Endothelial cell of umbilical vein (primary cell): ENCODE results near the gene LPCAT3. TPM values are rescaled to one million over a fixed set of nuclear protein-coding genes. Genes with fewer than 3 reads are reported as not detected.

ENCODE experiments used
- BruUV-seq: library from RNA; stranded (reverse); fragments of 400-500 nt; replicated peaks from 2 replicates; lab custom pipeline; 2021; lab: Mats Ljungman, UMichigan
- CTCF ChIA-PET: fragments of 300-600, 350-600 bp; sonication (Branson Sonifier 250); formaldehyde crosslinking; loops from one replicate; lab custom pipeline; 2021; ENCODE audit warnings: antibody characterized with exemption, inconsistent platforms; lab: Charles Lee
- POLR2A ChIA-PET: fragments of 300-600, 350-600 bp; sonication (Branson Sonifier 250); formaldehyde crosslinking; loops from one replicate; lab custom pipeline; 2021; ENCODE audit warnings: antibody characterized with exemption, inconsistent platforms; lab: Charles Lee
- DNase-seq: peaks from one replicate; pipeline ENCODE4 v3.0.0-alpha.2; 2011; ENCODE audit warnings: low read depth, low spot score
- FAIRE-seq: peaks from 2 replicates; lab custom pipeline; 2011; peaks lifted over from hg19 to GRCh38; lab: Jason Lieb, UNC
- H2AFZ ChIP-seq: 2 replicates; pipeline ENCODE4 v1.6.0; 2012; ENCODE audit warnings: low read depth, low read length, control low read depth, inconsistent platforms
- H3K27ac ChIP-seq: 2 replicates; pipeline ENCODE4 v1.5.1; 2011; ENCODE audit warnings: low read depth, mild to moderate bottlenecking, control low read depth, low read length, moderate library complexity; ENCODE audit not compliant: insufficient read depth
- H3K27me3 ChIP-seq, 2 experiments: 2 replicates each; pipeline versions ENCODE4 v1.6.0 to v1.6.1; 2011; ENCODE audit warnings: low read length in 2 of 2, mixed read lengths in 1 of 2; ENCODE audit not compliant: control insufficient read depth in 2 of 2, insufficient read depth in 2 of 2
- H3K36me3 ChIP-seq, 2 experiments: 2 replicates in 1 of 2; 3 replicates in 1 of 2; pipeline ENCODE4 v1.5.1; 2011; ENCODE audit warnings: low read length in 2 of 2, mild to moderate bottlenecking in 1 of 2, moderate library complexity in 1 of 2; ENCODE audit not compliant: control insufficient read depth in 2 of 2, insufficient read depth in 2 of 2; ENCODE audit errors: extremely low read depth in 1 of 2
- H3K4me1 ChIP-seq: 3 replicates; pipeline ENCODE4 v1.5.1; 2011; ENCODE audit warnings: mild to moderate bottlenecking, low read length; ENCODE audit not compliant: control insufficient read depth, insufficient read depth; ENCODE audit errors: extremely low read depth
- H3K4me2 ChIP-seq: 2 replicates; pipeline ENCODE4 v1.6.1; 2011; ENCODE audit warnings: low read length, control low read depth, mixed read lengths; ENCODE audit not compliant: insufficient read depth
- H3K4me3 ChIP-seq, 3 experiments: fragments of 200-600 bp in 1 of 3; sonication (generic), shearing (Covaris generic) in 1 of 3; replicated peaks in 1 of 3; 2 replicates each; pipeline ENCODE4 v1.5.1; 2011 to 2016; ENCODE audit warnings: control low read depth in 3 of 3, low read length in 3 of 3, mild to moderate bottlenecking in 2 of 3, inconsistent platforms in 1 of 3, low read depth in 1 of 3, moderate library complexity in 1 of 3; ENCODE audit not compliant: insufficient read depth in 1 of 3
- H3K79me2 ChIP-seq: 2 replicates; pipeline ENCODE4 v1.6.0; 2012; ENCODE audit warnings: low read length, inconsistent platforms; ENCODE audit not compliant: control insufficient read depth, insufficient read depth
- H3K9ac ChIP-seq: replicated peaks from 2 replicates; pipeline ENCODE3; 2011; ENCODE audit warnings: low read length, control low read depth; ENCODE audit not compliant: insufficient read depth; ENCODE audit errors: extremely low read depth
- H3K9me1 ChIP-seq: replicated peaks from 3 replicates; pipeline ENCODE4 v1.6.0; 2011; ENCODE audit warnings: mild to moderate bottlenecking, low read length; ENCODE audit not compliant: control insufficient read depth, insufficient read depth; ENCODE audit errors: extremely low read depth
- H3K9me3 ChIP-seq: replicated peaks from 2 replicates; pipeline ENCODE4 v1.5.1; 2012; ENCODE audit warnings: low read length, inconsistent platforms; ENCODE audit not compliant: control insufficient read depth, insufficient read depth
- H4K20me1 ChIP-seq: replicated peaks from 2 replicates; pipeline ENCODE3; 2011; ENCODE audit warnings: mild to moderate bottlenecking, low read length; ENCODE audit not compliant: control insufficient read depth, insufficient read depth; ENCODE audit errors: extremely low read depth
- EZH2 ChIP-seq: IDR thresholded peaks from 2 replicates; pipeline ENCODE4 v1.6.1; 2012; ENCODE audit warnings: borderline replicate concordance, low read depth, mild to moderate bottlenecking, moderate library complexity, low read length, inconsistent platforms; ENCODE audit not compliant: severe bottlenecking
- FOS ChIP-seq: IDR thresholded peaks from 2 replicates; pipeline ENCODE4 v1.6.1; 2011; ENCODE audit warnings: mild to moderate bottlenecking, low read length, moderate library complexity, borderline replicate concordance; ENCODE audit not compliant: insufficient read depth
- GATA2 ChIP-seq: IDR thresholded peaks from 2 replicates; pipeline ENCODE4 v1.7.0; 2011; ENCODE audit warnings: low read depth, mild to moderate bottlenecking, moderate library complexity, mixed read lengths, low read length; ENCODE audit not compliant: insufficient read length, insufficient read depth
- JUN ChIP-seq: IDR thresholded peaks from 2 replicates; pipeline ENCODE4 v1.6.1; 2011; ENCODE audit warnings: borderline replicate concordance, low read depth; ENCODE audit not compliant: insufficient read length, insufficient read depth
- MAX ChIP-seq: IDR thresholded peaks from 2 replicates; pipeline ENCODE4 v1.6.1; 2011; ENCODE audit not compliant: insufficient read depth, insufficient read length
- MYC ChIP-seq: IDR thresholded peaks from one replicate; pipeline ENCODE4 v1.6.1; 2011; ENCODE audit warnings: mild to moderate bottlenecking, low read depth, low read length
- POLR2A ChIP-seq: IDR thresholded peaks from 2 replicates; pipeline ENCODE4 v1.6.1; 2012; ENCODE audit warnings: low read depth, mild to moderate bottlenecking, control low read depth, low read length
- POLR2AphosphoS5 ChIP-seq: IDR thresholded peaks from 2 replicates; pipeline ENCODE4 v1.6.1; 2012; ENCODE audit warnings: low read depth, mild to moderate bottlenecking, control low read depth, low read length, moderate library complexity; ENCODE audit not compliant: insufficient read depth
- dilution Hi-C: fragments of 300-500 bp; cut with MboI; formaldehyde crosslinking; loops from one replicate; pipeline ENCODE4 v1.15.0; 2019; ENCODE audit warnings: low sequenced_read_pairs; ENCODE audit not compliant: extremely low pct_ligation_motif_present
- intact Hi-C: fragments of 100-400 bp; cut with micrococcal nuclease; formaldehyde crosslinking; loops from one replicate; pipeline ENCODE4 v1.10.0; 2022
- polyA plus RNA-seq, 4 experiments: library from polyadenylated mRNA; depleted of rRNA in 3 of 4; stranded (reverse) in 3 of 4; unstranded in 1 of 4; fragments of >200 nt; gene quantifications; 2 replicates each; pipeline versions ENCODE4 v1.2.1 to v1.2.3, GENCODE V29; 2011 to 2012; ENCODE audit warnings: missing spikeins in 1 of 4
- total RNA-seq: library from RNA; stranded (reverse); gene quantifications from 2 replicates; pipeline ENCODE4 v1.2.3, GENCODE V29; 2021
- TF ChIP-seq, protein P1 (sequence below), 2 donors: IDR thresholded peaks; 1 replicate in 1 of 2; 2 replicates in 1 of 2; pipeline ENCODE4 v1.5.1; 2011; ENCODE audit warnings: low read length in 2 of 2, mild to moderate bottlenecking in 2 of 2, moderate library complexity in 2 of 2, control low read depth in 1 of 2, inconsistent platforms in 1 of 2, low read depth in 1 of 2; ENCODE audit not compliant: insufficient read depth in 1 of 2; ENCODE audit errors: extremely low read depth in 1 of 2

LPCAT3 gene
- total and polyA plus RNA-seq, 2 donors (not counting 3 experiments of a cell fraction or from before 2014, with no cell fraction given) = 29.5 to 36.0 TPM

- H3K27ac ChIP-seq = no peak overlapping the region
- DNase-seq (no peak), FAIRE-seq (no peak)
- dilution Hi-C loops (no loop called here), intact Hi-C loops (no loop called here)
- no peaks in the 10 kb centered on the region for H3K9me1 ChIP-seq
- no peaks in the 10 kb centered on the region for H4K20me1 ChIP-seq
- BruUV-seq = no TSS peak
- H2AFZ ChIP-seq = no peak overlapping the region
- CTCF ChIA-PET = interaction anchor here (1.1 kb wide), 1 partner anchor 8 kb away, joined by 4 read pairs; no protein-coding TSS in a partner anchor
- H3K4me1 ChIP-seq = no peaks in the 10 kb centered on the region
- H3K36me3 ChIP-seq = no peaks in the 10 kb centered on the region
- no peak overlapping the region for H3K4me3 ChIP-seq
- H3K9me3 ChIP-seq = no peaks in the 10 kb centered on the region
- H3K79me2 ChIP-seq = no peaks in the 10 kb centered on the region
- no peak overlapping the region for H3K9ac ChIP-seq
- POLR2A ChIA-PET = no interaction called here
- peaks cover 17 to 39% of the 10 kb centered on the region in 2 experiments for H3K27me3 ChIP-seq
- TF ChIP-seq POLR2A (no peak), EZH2 (no peak), GATA2 (no peak), MAX (no peak), POLR2AphosphoS5 (no peak), JUN (no peak), MYC (no peak), FOS (no peak)
- TF ChIP-seq, protein P1, sequence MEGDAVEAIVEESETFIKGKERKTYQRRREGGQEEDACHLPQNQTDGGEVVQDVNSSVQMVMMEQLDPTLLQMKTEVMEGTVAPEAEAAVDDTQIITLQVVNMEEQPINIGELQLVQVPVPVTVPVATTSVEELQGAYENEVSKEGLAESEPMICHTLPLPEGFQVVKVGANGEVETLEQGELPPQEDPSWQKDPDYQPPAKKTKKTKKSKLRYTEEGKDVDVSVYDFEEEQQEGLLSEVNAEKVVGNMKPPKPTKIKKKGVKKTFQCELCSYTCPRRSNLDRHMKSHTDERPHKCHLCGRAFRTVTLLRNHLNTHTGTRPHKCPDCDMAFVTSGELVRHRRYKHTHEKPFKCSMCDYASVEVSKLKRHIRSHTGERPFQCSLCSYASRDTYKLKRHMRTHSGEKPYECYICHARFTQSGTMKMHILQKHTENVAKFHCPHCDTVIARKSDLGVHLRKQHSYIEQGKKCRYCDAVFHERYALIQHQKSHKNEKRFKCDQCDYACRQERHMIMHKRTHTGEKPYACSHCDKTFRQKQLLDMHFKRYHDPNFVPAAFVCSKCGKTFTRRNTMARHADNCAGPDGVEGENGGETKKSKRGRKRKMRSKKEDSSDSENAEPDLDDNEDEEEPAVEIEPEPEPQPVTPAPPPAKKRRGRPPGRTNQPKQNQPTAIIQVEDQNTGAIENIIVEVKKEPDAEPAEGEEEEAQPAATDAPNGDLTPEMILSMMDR (IDR thresholded peaks at IDR 0.05; ENCODE audit: extremely low read depth in 1 of 2, insufficient read depth in 1 of 2, low read depth in 1 of 2, low read length in 2 of 2) = no peak
- H3K4me2 ChIP-seq = no peak overlapping the region
These were observed 46.9 kb upstream of the LPCAT3 start for GRCh38 chr12:7065073-7065623.
